CD4-positive, alpha-beta T cell treated with Interleukin-6 for 4 hours (primary cell): Measurements from ENCODE around the gene TLR9.
"Not testable (repeated sequence)": the region's sequence is repeated elsewhere in the genome, so short reads cannot be mapped to it uniquely, and the experiment has no call there.

Experiments
- DNase-seq: peaks from one replicate; pipeline ENCODE4 v3.0.0-alpha.2; 2020; ENCODE audit warnings: mixed read lengths

The TLR9 gene

GRCh38 chr3:52225452-52226228, at the start of gene TLR9:
TLR9 (minus strand) TSS chr3:52225645; CDS start chr3:52225529, 116 bp downstream.
- DNase-seq = peak; percentile 53

- DNase-seq = not testable (repeated sequence)
Measured at GRCh38 chr3:52274781-52275180, 49.3 kb upstream of the TLR9 start.

- no peak for DNase-seq
Measured at GRCh38 chr3:52272831-52273230, 47.4 kb upstream of the TLR9 start.

GRCh38 chr3:52272172-52272571, 46.7 kb upstream of the TLR9 start:
- DNase-seq = not testable (repeated sequence)

- no peak for DNase-seq
Measured at GRCh38 chr3:52270252-52270754, 44.9 kb upstream of the TLR9 start.

GRCh38 chr3:52269776-52270175, 44.3 kb upstream of the TLR9 start:
- no peak for DNase-seq

- peak; percentile 75 for DNase-seq
Measured at GRCh38 chr3:52268036-52268435, 42.6 kb upstream of the TLR9 start.

- DNase-seq = no peak
Measured at GRCh38 chr3:52265387-52265786, 39.9 kb upstream of the TLR9 start.

- DNase-seq = no peak
Measured at GRCh38 chr3:52262447-52262846, 37.0 kb upstream of the TLR9 start.

- no peak for DNase-seq
Measured at GRCh38 chr3:52259448-52259847, 34.0 kb upstream of the TLR9 start.

- DNase-seq = no peak
Measured at GRCh38 chr3:52259035-52259434, 33.6 kb upstream of the TLR9 start.

GRCh38 chr3:52257911-52258310, 32.5 kb upstream of the TLR9 start:
- DNase-seq = no peak

- no peak for DNase-seq
Measured at GRCh38 chr3:52256622-52257021, 31.2 kb upstream of the TLR9 start.

- DNase-seq = no peak
Measured at GRCh38 chr3:52256159-52256558, 30.7 kb upstream of the TLR9 start.

GRCh38 chr3:52254608-52255007, 29.2 kb upstream of the TLR9 start:
- no peak for DNase-seq

GRCh38 chr3:52253314-52254304, 28.2 kb upstream of the TLR9 start:
- DNase-seq = peak; percentile 89

GRCh38 chr3:52250122-52250521, 24.7 kb upstream of the TLR9 start:
- DNase-seq = no peak

GRCh38 chr3:52249683-52250082, 24.2 kb upstream of the TLR9 start:
- no peak for DNase-seq

GRCh38 chr3:52248816-52249547, 23.5 kb upstream of the TLR9 start:
- DNase-seq = peak; percentile 66

- DNase-seq = no peak
Measured at GRCh38 chr3:52248165-52248541, 22.7 kb upstream of the TLR9 start.

- DNase-seq = no peak
Measured at GRCh38 chr3:52247409-52248164, 22.1 kb upstream of the TLR9 start.
